SU-DHL-6 (cell line): ENCODE measurements around the gene PIGZ.

ENCODE experiments used
- EZH2phosphoT487 ChIP-seq: fragments of 200-600 bp; sonication (generic), shearing (Covaris generic); conservative IDR thresholded peaks from 2 replicates; pipeline ENCODE4 v1.6.1; 2018; ENCODE audit warnings: mild to moderate bottlenecking, antibody characterized with exemption, low read length, moderate library complexity, mixed read lengths
- TF ChIP-seq, protein P1 (sequence below): fragments of 200-600 bp; sonication (generic); IDR thresholded peaks from one replicate; pipeline ENCODE4 v1.5.1; 2017; ENCODE audit warnings: antibody characterized with exemption, mild to moderate bottlenecking, low read length, moderate library complexity; ENCODE audit not compliant: insufficient read depth, poor library complexity, severe bottlenecking

DNA sequence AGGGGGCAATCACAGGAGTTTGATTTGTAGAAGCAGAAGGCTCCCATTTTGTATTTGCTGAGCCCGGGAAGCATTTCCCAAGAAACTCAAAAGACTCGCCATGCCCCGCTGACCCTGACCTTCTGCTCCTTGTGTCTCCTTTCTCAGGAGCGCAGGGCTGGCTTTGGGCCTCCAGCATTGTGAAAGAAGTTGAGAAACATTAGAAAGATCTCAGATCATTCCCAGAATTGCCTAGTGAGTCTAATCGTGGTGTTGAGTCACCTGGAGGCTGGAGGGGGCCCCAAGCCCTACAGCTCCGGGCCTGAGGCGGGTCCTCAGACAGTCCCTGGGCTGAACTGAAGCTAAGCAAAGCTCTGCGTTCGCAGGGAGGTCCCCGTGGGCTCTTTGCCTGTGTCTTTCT is 10.9 kb upstream of the PIGZ start:
- TF ChIP-seq, protein P1, sequence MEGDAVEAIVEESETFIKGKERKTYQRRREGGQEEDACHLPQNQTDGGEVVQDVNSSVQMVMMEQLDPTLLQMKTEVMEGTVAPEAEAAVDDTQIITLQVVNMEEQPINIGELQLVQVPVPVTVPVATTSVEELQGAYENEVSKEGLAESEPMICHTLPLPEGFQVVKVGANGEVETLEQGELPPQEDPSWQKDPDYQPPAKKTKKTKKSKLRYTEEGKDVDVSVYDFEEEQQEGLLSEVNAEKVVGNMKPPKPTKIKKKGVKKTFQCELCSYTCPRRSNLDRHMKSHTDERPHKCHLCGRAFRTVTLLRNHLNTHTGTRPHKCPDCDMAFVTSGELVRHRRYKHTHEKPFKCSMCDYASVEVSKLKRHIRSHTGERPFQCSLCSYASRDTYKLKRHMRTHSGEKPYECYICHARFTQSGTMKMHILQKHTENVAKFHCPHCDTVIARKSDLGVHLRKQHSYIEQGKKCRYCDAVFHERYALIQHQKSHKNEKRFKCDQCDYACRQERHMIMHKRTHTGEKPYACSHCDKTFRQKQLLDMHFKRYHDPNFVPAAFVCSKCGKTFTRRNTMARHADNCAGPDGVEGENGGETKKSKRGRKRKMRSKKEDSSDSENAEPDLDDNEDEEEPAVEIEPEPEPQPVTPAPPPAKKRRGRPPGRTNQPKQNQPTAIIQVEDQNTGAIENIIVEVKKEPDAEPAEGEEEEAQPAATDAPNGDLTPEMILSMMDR: no peak
- TF ChIP-seq EZH2phosphoT487: no peak
